Central memory CD8-positive, alpha-beta T cell (primary cell): Measurements from ENCODE around the gene DBN1.

Experiments used
- ATAC-seq: fragments of 150-1000 bp; cut with Tn5 transposase; replicated peaks from 2 replicates; pipeline ENCODE4 v1.10.0; 2022; ENCODE audit warnings: mild to moderate bottlenecking, moderate FRiP score, moderate number of reproducible peaks; ENCODE audit not compliant: poor library complexity, severe bottlenecking; ENCODE audit errors: extremely low read depth
- DNase-seq, 2 donors: peaks; one replicate each; pipeline ENCODE4 v3.0.0; 2021; ENCODE audit warnings: low spot score in 2 of 2
- H3K27ac Mint-ChIP-seq: one replicate; pipeline ENCODE4 v1.8.0; 2022; ENCODE audit warnings: low read depth, mild to moderate bottlenecking, moderate library complexity, mixed read lengths
- H3K27me3 Mint-ChIP-seq: one replicate; pipeline ENCODE4 v1.8.0; 2022; ENCODE audit warnings: mixed read lengths
- H3K36me3 Mint-ChIP-seq: one replicate; pipeline ENCODE4 v1.8.0; 2022; ENCODE audit warnings: mild to moderate bottlenecking, moderate library complexity, mixed read lengths; ENCODE audit not compliant: insufficient read depth
- H3K4me1 Mint-ChIP-seq: one replicate; pipeline ENCODE4 v1.8.0; 2022; ENCODE audit warnings: mixed read lengths
- H3K4me3 Mint-ChIP-seq: one replicate; pipeline ENCODE4 v1.8.0; 2022; ENCODE audit warnings: mild to moderate bottlenecking, moderate library complexity, mixed read lengths
- H3K9me3 Mint-ChIP-seq: one replicate; pipeline ENCODE4 v1.8.0; 2022; ENCODE audit warnings: mixed read lengths

The DBN1 gene

GRCh38 chr5:177483042-177483441, 9.6 kb upstream of the DBN1 start:
- no peaks in the 10 kb centered on the region for H3K9me3 Mint-ChIP-seq
- no peaks in the 10 kb centered on the region for H3K27me3 Mint-ChIP-seq
- H3K36me3 Mint-ChIP-seq = peaks cover 7% of the 10 kb centered on the region
- H3K4me1 Mint-ChIP-seq = peaks cover 16% of the 10 kb centered on the region
- H3K4me3 Mint-ChIP-seq = no peak overlapping the region
- no peak overlapping the region for H3K27ac Mint-ChIP-seq
- DNase-seq = no peak
- no peak for ATAC-seq

GRCh38 chr5:177482359-177482795, 8.9 kb upstream of the DBN1 start:
- H3K36me3 Mint-ChIP-seq = peaks cover 7% of the 10 kb centered on the region
- H3K27ac Mint-ChIP-seq = no peak overlapping the region
- no peaks in the 10 kb centered on the region for H3K27me3 Mint-ChIP-seq
- H3K4me1 Mint-ChIP-seq = peaks cover 16% of the 10 kb centered on the region
- DNase-seq (no peak), ATAC-seq (no peak)
- H3K4me3 Mint-ChIP-seq = no peak overlapping the region
- H3K9me3 Mint-ChIP-seq = no peaks in the 10 kb centered on the region

GRCh38 chr5:177479774-177480173, 6.3 kb upstream of the DBN1 start:
- Mint-ChIP-seq H3K36me3 (peaks cover 9% of the 10 kb centered on the region), H3K4me3 (no peak overlapping the region), H3K4me1 (peaks cover 33% of the 10 kb centered on the region), H3K27ac (peak overlapping the region; percentile 70), H3K27me3 (no peaks in the 10 kb centered on the region), H3K9me3 (no peaks in the 10 kb centered on the region)
- no peak for ATAC-seq
- DNase-seq = no peak

- Mint-ChIP-seq H3K4me3 (no peak overlapping the region), H3K9me3 (no peaks in the 10 kb centered on the region), H3K27ac (peak overlapping the region; percentile 70), H3K27me3 (peaks cover 7% of the 10 kb centered on the region), H3K4me1 (peaks cover 41% of the 10 kb centered on the region), H3K36me3 (peaks cover 11% of the 10 kb centered on the region)
- ATAC-seq = peak; percentile 74
- DNase-seq = no peak
These were observed 5.5 kb upstream of the DBN1 start for GRCh38 chr5:177478711-177479646.

GRCh38 chr5:177477701-177478477, 4.5 kb upstream of the DBN1 start:
- ATAC-seq (no peak), DNase-seq (no peak)
- Mint-ChIP-seq H3K36me3 (peaks cover 11% of the 10 kb centered on the region), H3K27me3 (peaks cover 9% of the 10 kb centered on the region), H3K27ac (peak overlapping the region; percentile 70), H3K4me1 (peaks cover 44% of the 10 kb centered on the region), H3K4me3 (no peak overlapping the region), H3K9me3 (no peaks in the 10 kb centered on the region)

GRCh38 chr5:177476531-177477233, 3.2 kb upstream of the DBN1 start:
- DNase-seq (no peak), ATAC-seq (no peak)
- Mint-ChIP-seq H3K27ac (no peak overlapping the region), H3K9me3 (no peaks in the 10 kb centered on the region), H3K36me3 (peaks cover 13% of the 10 kb centered on the region), H3K4me1 (peaks cover 51% of the 10 kb centered on the region), H3K4me3 (no peak overlapping the region), H3K27me3 (peaks cover 9% of the 10 kb centered on the region)

- ATAC-seq (no peak), DNase-seq (no peak)
- Mint-ChIP-seq H3K4me1 (peaks cover 57% of the 10 kb centered on the region), H3K9me3 (no peaks in the 10 kb centered on the region), H3K36me3 (peaks cover 11% of the 10 kb centered on the region), H3K27me3 (peaks cover 9% of the 10 kb centered on the region), H3K4me3 (peak overlapping the region; percentile 89), H3K27ac (peak overlapping the region; percentile 63)
These were observed 2.4 kb upstream of the DBN1 start for GRCh38 chr5:177475563-177476427.

- peak overlapping the region; percentile 63 for H3K27ac Mint-ChIP-seq
- peak overlapping the region; percentile 89 for H3K4me3 Mint-ChIP-seq
These were observed 1.6 kb upstream of the DBN1 start for GRCh38 chr5:177474846-177475562.

GRCh38 chr5:177474002-177474476, 605 bp upstream of the DBN1 start:
- Mint-ChIP-seq H3K27me3 (peaks cover 9% of the 10 kb centered on the region), H3K4me1 (peaks cover 64% of the 10 kb centered on the region), H3K27ac (peak overlapping the region; percentile 77)

More at GRCh38 chr5:177474846-177475562, 1.6 kb upstream of the DBN1 start:
- Mint-ChIP-seq H3K4me1 (peaks cover 63% of the 10 kb centered on the region), H3K9me3 (no peaks in the 10 kb centered on the region), H3K27me3 (peaks cover 9% of the 10 kb centered on the region), H3K36me3 (peaks cover 11% of the 10 kb centered on the region)
- ATAC-seq (no peak), DNase-seq (no peak)

GRCh38 chr5:177472460-177473442, 683 bp downstream of the DBN1 start:
- Mint-ChIP-seq H3K36me3 (peaks cover 9% of the 10 kb centered on the region), H3K27me3 (peaks cover 9% of the 10 kb centered on the region), H3K9me3 (no peaks in the 10 kb centered on the region), H3K27ac (no peak overlapping the region), H3K4me3 (peak overlapping the region; percentile 89), H3K4me1 (peaks cover 61% of the 10 kb centered on the region)
- peak; percentile 24 for ATAC-seq
- peak in 1 of 2 donors; percentile 45 for DNase-seq

More at GRCh38 chr5:177474002-177474476, 605 bp upstream of the DBN1 start:
- no peak for ATAC-seq
- no peaks in the 10 kb centered on the region for H3K9me3 Mint-ChIP-seq
- H3K36me3 Mint-ChIP-seq = peaks cover 9% of the 10 kb centered on the region
- no peak for DNase-seq
- peak overlapping the region; percentile 89 for H3K4me3 Mint-ChIP-seq
